ENCODE results near the gene IGFBP7.

The IGFBP7 gene

DNA sequence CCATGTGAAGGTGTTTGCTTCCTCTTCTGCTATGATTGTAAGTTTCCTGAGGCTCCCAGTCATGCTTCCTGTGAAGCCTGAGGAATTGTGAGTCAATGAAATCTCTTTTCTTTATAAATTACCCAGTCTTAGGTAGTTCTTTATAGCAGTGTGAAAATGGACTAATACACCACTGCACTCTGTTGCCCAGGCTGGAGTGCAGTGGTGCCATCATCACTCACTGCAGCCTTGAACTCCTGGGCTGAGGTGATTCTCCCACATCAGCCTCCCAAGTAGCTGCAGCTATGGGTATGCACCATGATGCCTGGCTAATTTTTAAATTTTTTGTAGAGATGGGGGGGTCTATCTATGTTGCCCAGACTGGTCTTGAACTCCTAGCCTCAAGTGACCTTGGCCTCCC is 15.8 kb upstream of the IGFBP7 start:
- Histone ChIP-seq H3K4me3 (ENCODE audit: low read length) (no peak overlapping the region), H2AFZ (ENCODE audit: low read length) (no peak overlapping the region), H3K36me3 (replicated peaks; ENCODE audit: insufficient read depth, low read length) (no peaks in the 10 kb centered on the region), H3K27me3 (replicated peaks; ENCODE audit: insufficient read depth, low read length) (no peaks in the 10 kb centered on the region), H3F3A (ENCODE audit: insufficient read depth, low read length) (no peaks in the 10 kb centered on the region), H3K9me3 (replicated peaks; ENCODE audit: insufficient read depth, low read length) (no peaks in the 10 kb centered on the region; the same call in 1 of the 2 replicates), H4K20me1 (ENCODE audit: insufficient read depth, low read length) (no peaks in the 10 kb centered on the region), H3K79me2 (ENCODE audit: low read length) (no peaks in the 10 kb centered on the region), H3K27ac (ENCODE audit: low read length) (no peak overlapping the region), H3K9ac (ENCODE audit: low read length) (no peak overlapping the region), H3K9me2 (replicated peaks; ENCODE audit: insufficient read depth, low read length) (no peaks in the 10 kb centered on the region), H3K4me2 (ENCODE audit: low read depth, low read length) (no peak overlapping the region), H3K4me1 (ENCODE audit: low read length) (no peaks in the 10 kb centered on the region)
- TF ChIP-seq, protein P1, sequence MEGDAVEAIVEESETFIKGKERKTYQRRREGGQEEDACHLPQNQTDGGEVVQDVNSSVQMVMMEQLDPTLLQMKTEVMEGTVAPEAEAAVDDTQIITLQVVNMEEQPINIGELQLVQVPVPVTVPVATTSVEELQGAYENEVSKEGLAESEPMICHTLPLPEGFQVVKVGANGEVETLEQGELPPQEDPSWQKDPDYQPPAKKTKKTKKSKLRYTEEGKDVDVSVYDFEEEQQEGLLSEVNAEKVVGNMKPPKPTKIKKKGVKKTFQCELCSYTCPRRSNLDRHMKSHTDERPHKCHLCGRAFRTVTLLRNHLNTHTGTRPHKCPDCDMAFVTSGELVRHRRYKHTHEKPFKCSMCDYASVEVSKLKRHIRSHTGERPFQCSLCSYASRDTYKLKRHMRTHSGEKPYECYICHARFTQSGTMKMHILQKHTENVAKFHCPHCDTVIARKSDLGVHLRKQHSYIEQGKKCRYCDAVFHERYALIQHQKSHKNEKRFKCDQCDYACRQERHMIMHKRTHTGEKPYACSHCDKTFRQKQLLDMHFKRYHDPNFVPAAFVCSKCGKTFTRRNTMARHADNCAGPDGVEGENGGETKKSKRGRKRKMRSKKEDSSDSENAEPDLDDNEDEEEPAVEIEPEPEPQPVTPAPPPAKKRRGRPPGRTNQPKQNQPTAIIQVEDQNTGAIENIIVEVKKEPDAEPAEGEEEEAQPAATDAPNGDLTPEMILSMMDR (IDR thresholded peaks at IDR 0.05; ENCODE audit: low read length) = no peak
- TF ChIP-seq EZH2phosphoT487 (IDR thresholded peaks at IDR 0.05; ENCODE audit: low read length) (no peak), EZH2 (optimal IDR thresholded peaks at IDR 0.05; ENCODE audit: low read depth, low read length) (no peak)
- no peak for DNase-seq

DNA sequence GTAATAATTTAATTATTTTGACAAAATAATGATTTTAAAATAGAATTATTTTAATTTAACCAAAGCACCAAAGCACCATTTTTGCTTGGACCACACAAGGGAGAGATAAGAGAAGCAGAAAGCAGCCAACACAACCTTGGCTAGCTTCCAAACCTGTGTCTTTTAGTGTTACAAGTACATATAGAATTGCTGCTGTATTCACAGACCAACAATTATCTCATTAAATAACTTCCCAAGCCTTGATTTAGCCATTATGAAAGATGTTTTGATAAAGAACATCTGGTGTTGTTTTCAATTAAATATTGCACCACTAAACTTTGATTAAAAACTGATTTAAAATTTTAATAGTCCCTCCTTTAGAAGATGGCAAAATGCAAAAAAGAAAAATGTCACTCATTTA is 14.0 kb upstream of the IGFBP7 start:
- Histone ChIP-seq H3K27me3 (replicated peaks; ENCODE audit: insufficient read depth, low read length) (no peaks in the 10 kb centered on the region), H3K4me1 (ENCODE audit: low read length) (no peaks in the 10 kb centered on the region), H3K9ac (ENCODE audit: low read length) (no peak overlapping the region), H3K9me2 (replicated peaks; ENCODE audit: insufficient read depth, low read length) (no peaks in the 10 kb centered on the region), H3K79me2 (ENCODE audit: low read length) (no peaks in the 10 kb centered on the region), H3K4me2 (ENCODE audit: low read depth, low read length) (no peak overlapping the region), H3K36me3 (replicated peaks; ENCODE audit: insufficient read depth, low read length) (no peaks in the 10 kb centered on the region), H4K20me1 (ENCODE audit: insufficient read depth, low read length) (no peaks in the 10 kb centered on the region), H3K9me3 (replicated peaks; ENCODE audit: insufficient read depth, low read length) (no peaks in the 10 kb centered on the region; the same call in 1 of the 2 replicates), H2AFZ (ENCODE audit: low read length) (no peak overlapping the region), H3F3A (ENCODE audit: insufficient read depth, low read length) (no peaks in the 10 kb centered on the region), H3K4me3 (ENCODE audit: low read length) (no peak overlapping the region), H3K27ac (ENCODE audit: low read length) (no peak overlapping the region)
- TF ChIP-seq, protein P1 (IDR thresholded peaks at IDR 0.05; ENCODE audit: low read length) = no peak
- no peak for TF ChIP-seq EZH2 (optimal IDR thresholded peaks at IDR 0.05; ENCODE audit: low read depth, low read length)
- no peak for TF ChIP-seq EZH2phosphoT487 (IDR thresholded peaks at IDR 0.05; ENCODE audit: low read length)
- no peak for DNase-seq

DNA sequence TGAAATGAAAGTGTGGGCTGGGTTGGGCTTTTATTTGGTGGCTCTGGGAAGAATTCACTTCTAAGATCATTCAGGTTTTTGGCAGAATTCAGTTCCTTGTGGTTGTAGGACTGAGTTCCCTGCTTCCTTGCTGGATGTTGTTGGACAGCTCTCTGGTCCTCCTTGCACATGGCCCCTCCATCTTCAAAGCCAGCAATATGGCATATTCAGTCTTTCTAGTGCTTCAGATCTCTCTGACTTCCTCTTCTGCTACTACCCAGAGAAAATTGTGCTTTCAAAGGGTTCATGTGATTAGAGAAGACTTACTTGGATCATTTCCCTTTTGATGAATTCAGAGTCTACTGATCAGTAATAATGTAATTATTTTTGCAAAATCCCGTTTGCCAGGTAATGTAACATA is 12.8 kb upstream of the IGFBP7 start:
- no peak overlapping the region for H3K4me2 ChIP-seq (ENCODE audit: low read depth, low read length)
- H3K27ac ChIP-seq (ENCODE audit: low read length) = no peak overlapping the region
- no peaks in the 10 kb centered on the region for H3K4me1 ChIP-seq (ENCODE audit: low read length)
- no peaks in the 10 kb centered on the region for H3F3A ChIP-seq (ENCODE audit: insufficient read depth, low read length)
- DNase-seq = no peak
- H3K27me3 ChIP-seq (replicated peaks; ENCODE audit: insufficient read depth, low read length) = no peaks in the 10 kb centered on the region
- H3K9me3 ChIP-seq (replicated peaks; ENCODE audit: insufficient read depth, low read length) = no peaks in the 10 kb centered on the region; the same call in 1 of the 2 replicates
- no peaks in the 10 kb centered on the region for H3K79me2 ChIP-seq (ENCODE audit: low read length)
- H3K9me2 ChIP-seq (replicated peaks; ENCODE audit: insufficient read depth, low read length) = no peaks in the 10 kb centered on the region
- H2AFZ ChIP-seq (ENCODE audit: low read length) = no peak overlapping the region
- H3K4me3 ChIP-seq (ENCODE audit: low read length) = no peak overlapping the region
- TF ChIP-seq, protein P1 (IDR thresholded peaks at IDR 0.05; ENCODE audit: low read length) = no peak
- TF ChIP-seq EZH2 (optimal IDR thresholded peaks at IDR 0.05; ENCODE audit: low read depth, low read length) (no peak), EZH2phosphoT487 (IDR thresholded peaks at IDR 0.05; ENCODE audit: low read length) (no peak)
- H3K9ac ChIP-seq (ENCODE audit: low read length) = no peak overlapping the region
- no peaks in the 10 kb centered on the region for H4K20me1 ChIP-seq (ENCODE audit: insufficient read depth, low read length)
- no peaks in the 10 kb centered on the region for H3K36me3 ChIP-seq (replicated peaks; ENCODE audit: insufficient read depth, low read length)

Measured in MM.1S (cell line).